ENCODE measurements around the gene KITLG.

DNA sequence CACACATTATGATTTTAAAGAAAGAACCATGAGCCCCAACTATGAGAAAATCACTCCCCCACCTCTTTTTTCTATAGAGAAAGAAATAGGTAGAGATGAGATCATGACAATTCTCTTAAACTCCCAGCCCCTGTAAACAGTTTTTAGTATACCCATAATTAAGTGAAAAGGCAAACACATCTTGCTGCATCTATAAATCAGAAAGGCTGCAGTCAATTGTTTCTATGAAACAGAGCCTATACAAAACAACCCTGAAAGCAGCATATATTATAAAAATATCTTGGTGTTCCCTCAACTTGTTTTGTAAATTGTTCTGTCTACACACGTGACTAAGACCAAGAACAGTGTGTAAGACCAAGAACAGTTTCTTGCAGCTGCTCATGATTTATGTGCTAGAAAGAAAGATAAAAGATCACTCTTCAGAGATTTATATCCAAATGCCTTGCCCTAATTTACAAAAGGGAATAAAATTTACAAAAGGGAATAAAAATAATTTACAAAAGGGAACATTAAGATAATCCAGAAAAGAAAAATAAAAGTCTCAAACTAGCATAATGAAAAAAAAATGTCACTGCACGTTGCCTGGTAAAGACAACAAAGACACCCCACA, 4.8 kb downstream of the KITLG start:
- TF ChIP-seq NFRKB (IDR thresholded peaks at IDR 0.05) (no peak), FOXM1 (IDR thresholded peaks at IDR 0.05; ENCODE audit: borderline replicate concordance) (no peak), TARDBP (IDR thresholded peaks at IDR 0.05) (no peak), ELF4 (IDR thresholded peaks at IDR 0.05) (no peak), FOXK2 (IDR thresholded peaks at IDR 0.05) (no peak), BHLHE40 (IDR thresholded peaks at IDR 0.05; ENCODE audit: borderline replicate concordance) (no peak), SP1 (IDR thresholded peaks at IDR 0.05) (no peak), ZNF384 (IDR thresholded peaks at IDR 0.05) (0 out of 2 replicates have a peak, but pooled peaks have one; percentile 38)
- TF ChIP-seq, protein P1, sequence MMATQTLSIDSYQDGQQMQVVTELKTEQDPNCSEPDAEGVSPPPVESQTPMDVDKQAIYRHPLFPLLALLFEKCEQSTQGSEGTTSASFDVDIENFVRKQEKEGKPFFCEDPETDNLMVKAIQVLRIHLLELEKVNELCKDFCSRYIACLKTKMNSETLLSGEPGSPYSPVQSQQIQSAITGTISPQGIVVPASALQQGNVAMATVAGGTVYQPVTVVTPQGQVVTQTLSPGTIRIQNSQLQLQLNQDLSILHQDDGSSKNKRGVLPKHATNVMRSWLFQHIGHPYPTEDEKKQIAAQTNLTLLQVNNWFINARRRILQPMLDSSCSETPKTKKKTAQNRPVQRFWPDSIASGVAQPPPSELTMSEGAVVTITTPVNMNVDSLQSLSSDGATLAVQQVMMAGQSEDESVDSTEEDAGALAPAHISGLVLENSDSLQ (IDR thresholded peaks at IDR 0.05), result peak; percentile 79

Data from HEK293T (cell line).